Activated CD4-positive, alpha-beta memory T cell treated with anti-CD3 and anti-CD28 coated beads for 36 hours (primary cell): ENCODE data around the gene ADISSP. TPM values are rescaled to one million over a fixed set of nuclear protein-coding genes. Genes with fewer than 3 reads are reported as not detected.
A peak's percentile ranks its signal among the peaks of the same experiment; 100 is the strongest.

Experiments
- CTCF ChIA-PET: fragments of 350-600 bp; sonication (Branson Sonifier 250); formaldehyde crosslinking; loops from one replicate; lab custom pipeline; 2021; ENCODE audit warnings: antibody characterized with exemption, inconsistent platforms; lab: Charles Lee
- POLR2A ChIA-PET: fragments of 350-600 bp; sonication (Branson Sonifier 250); formaldehyde crosslinking; loops from one replicate; lab custom pipeline; 2021; ENCODE audit warnings: antibody characterized with exemption; lab: Charles Lee
- DNase-seq: peaks from one replicate; pipeline ENCODE4 v3.0.0-alpha.2; 2020
- H3K27ac Mint-ChIP-seq: one replicate; pipeline ENCODE4 v1.8.0; 2021; ENCODE audit warnings: mixed read lengths
- H3K27me3 Mint-ChIP-seq: one replicate; pipeline ENCODE4 v1.8.0; 2021; ENCODE audit warnings: mixed read lengths
- H3K36me3 Mint-ChIP-seq: one replicate; pipeline ENCODE4 v1.8.0; 2021; ENCODE audit warnings: mixed read lengths
- H3K4me1 Mint-ChIP-seq: one replicate; pipeline ENCODE4 v1.8.0; 2021; ENCODE audit warnings: low read depth, mixed read lengths
- H3K4me3 Mint-ChIP-seq: one replicate; pipeline ENCODE4 v1.8.0; 2021; ENCODE audit warnings: mild to moderate bottlenecking, mixed read lengths
- H3K9me3 Mint-ChIP-seq: one replicate; pipeline ENCODE4 v1.8.0; 2021; ENCODE audit warnings: mixed read lengths
- intact Hi-C: fragments of 100-400 bp; cut with micrococcal nuclease; formaldehyde crosslinking; loops from one replicate; pipeline ENCODE4 v1.15.1; 2023
- total RNA-seq, 2 experiments: library from RNA; stranded (reverse); gene quantifications; one replicate each; pipeline ENCODE4 v1.2.3, GENCODE V29; 2021

Gene ADISSP
- total RNA-seq, 2 experiments from 2014 or later, result 50.6 to 51.4 TPM

DNA sequence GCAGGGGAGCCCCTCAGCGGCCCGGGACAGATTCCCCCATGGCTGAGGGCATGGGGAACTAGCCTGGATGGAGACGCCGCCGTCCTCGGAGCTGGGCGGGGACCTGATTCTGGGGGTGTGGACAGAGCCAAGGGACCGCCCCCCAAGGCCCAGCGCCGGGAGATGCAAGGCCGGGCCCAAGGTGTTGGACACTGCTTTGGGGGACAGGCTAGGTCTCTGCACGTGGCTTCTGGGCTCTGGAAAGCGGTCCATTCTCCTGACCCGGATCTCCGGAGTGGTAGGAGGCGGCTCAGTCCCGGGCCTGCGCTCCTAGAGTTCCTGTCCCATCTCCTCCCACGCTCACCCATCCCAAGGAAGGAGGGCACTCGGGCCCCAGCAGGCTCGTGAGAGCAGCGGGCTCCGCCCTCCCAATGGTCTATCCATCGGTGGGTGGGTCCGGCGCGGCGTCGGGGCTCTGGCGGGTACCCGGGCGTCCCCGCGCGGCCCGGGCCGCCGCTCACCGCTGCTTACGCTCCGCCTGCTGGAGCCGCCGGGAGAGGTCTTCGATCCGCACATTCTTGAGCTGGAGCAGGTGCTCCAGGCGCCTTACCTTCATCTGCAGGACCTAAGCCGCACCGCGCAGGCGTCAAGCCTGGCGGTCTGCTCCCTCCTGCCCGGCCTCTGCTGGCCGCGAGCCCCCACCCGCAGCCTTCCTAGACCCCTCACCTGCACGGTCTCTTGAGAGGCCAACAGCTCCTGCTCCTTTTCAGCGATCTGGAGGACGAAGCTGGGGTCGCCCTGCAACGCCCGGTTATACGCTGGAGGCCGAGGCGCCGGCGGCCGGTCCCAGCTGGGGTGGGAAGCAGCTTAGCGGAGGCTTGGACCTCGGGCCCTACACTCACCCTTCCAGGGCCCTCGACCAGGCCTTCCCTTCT, 10.4 kb upstream of the ADISSP start:
- Mint-ChIP-seq H3K36me3 (no peaks in the 10 kb centered on the region), H3K4me3 (peak overlapping the region; percentile 76), H3K9me3 (no peaks in the 10 kb centered on the region), H3K27me3 (peaks cover 12% of the 10 kb centered on the region), H3K4me1 (peaks cover 31% of the 10 kb centered on the region), H3K27ac (no peak overlapping the region)
- peak; percentile 63 for DNase-seq
- ChIA-PET POLR2A (interaction anchor here (0.7 to 3.1 kb wide), 2 partner anchors 10 to 90 kb away, joined by 3 to 25 read pairs; partner anchors contain the start of gene ADISSP), CTCF (interaction anchor here (1.3 to 3.5 kb wide), 6 partner anchors 9 to 67 kb away, joined by 3 to 30 read pairs (median 7); partner anchors contain the start of genes ADISSP, AP5S1 and CENPB)
- intact Hi-C loops, result no loop called here

GRCh38 chr20:3777381-3777715, 9.8 kb upstream of the ADISSP start:
- ChIA-PET CTCF (interaction anchor here (1.7 to 3.5 kb wide), 4 partner anchors 9 to 308 kb away, joined by 4 to 30 read pairs (median 8); partner anchors contain the start of genes ADISSP and CENPB), POLR2A (interaction anchor here (3.1 kb wide), 1 partner anchor 10 kb away, joined by 25 read pairs; the partner anchor contains the start of gene ADISSP)
- no peak overlapping the region for H3K27ac Mint-ChIP-seq
- peaks cover 31% of the 10 kb centered on the region for H3K4me1 Mint-ChIP-seq
- H3K36me3 Mint-ChIP-seq, result no peaks in the 10 kb centered on the region
- DNase-seq, result no peak
- H3K4me3 Mint-ChIP-seq, result peak overlapping the region; percentile 76
- intact Hi-C loops, result no loop called here
- no peaks in the 10 kb centered on the region for H3K9me3 Mint-ChIP-seq
- H3K27me3 Mint-ChIP-seq, result peaks cover 12% of the 10 kb centered on the region

- DNase-seq, result no peak
- Mint-ChIP-seq H3K4me3 (no peak overlapping the region), H3K27ac (no peak overlapping the region), H3K27me3 (peaks cover 12% of the 10 kb centered on the region), H3K4me1 (peaks cover 18% of the 10 kb centered on the region), H3K36me3 (no peaks in the 10 kb centered on the region), H3K9me3 (no peaks in the 10 kb centered on the region)
- intact Hi-C loops, result no loop called here
- POLR2A ChIA-PET, result no interaction called here
- CTCF ChIA-PET, result interaction anchor here (0.9 to 1.7 kb wide), 2 partner anchors 25 to 310 kb away, joined by 3 to 4 read pairs; no protein-coding TSS in a partner anchor
These were observed 8.0 kb upstream of the ADISSP start for GRCh38 chr20:3775457-3776108.

GRCh38 chr20:3771552-3772058, 4.1 kb upstream of the ADISSP start:
- Mint-ChIP-seq H3K4me3 (no peak overlapping the region), H3K9me3 (no peaks in the 10 kb centered on the region), H3K27me3 (no peaks in the 10 kb centered on the region), H3K27ac (no peak overlapping the region), H3K36me3 (no peaks in the 10 kb centered on the region), H3K4me1 (peaks cover 13% of the 10 kb centered on the region)
- ChIA-PET CTCF (interaction anchor here (1.0 kb wide), 1 partner anchor 14 kb away, joined by 3 read pairs; no protein-coding TSS in a partner anchor), POLR2A (no interaction called here)
- no peak for DNase-seq
- intact Hi-C loops, result no loop called here

DNA sequence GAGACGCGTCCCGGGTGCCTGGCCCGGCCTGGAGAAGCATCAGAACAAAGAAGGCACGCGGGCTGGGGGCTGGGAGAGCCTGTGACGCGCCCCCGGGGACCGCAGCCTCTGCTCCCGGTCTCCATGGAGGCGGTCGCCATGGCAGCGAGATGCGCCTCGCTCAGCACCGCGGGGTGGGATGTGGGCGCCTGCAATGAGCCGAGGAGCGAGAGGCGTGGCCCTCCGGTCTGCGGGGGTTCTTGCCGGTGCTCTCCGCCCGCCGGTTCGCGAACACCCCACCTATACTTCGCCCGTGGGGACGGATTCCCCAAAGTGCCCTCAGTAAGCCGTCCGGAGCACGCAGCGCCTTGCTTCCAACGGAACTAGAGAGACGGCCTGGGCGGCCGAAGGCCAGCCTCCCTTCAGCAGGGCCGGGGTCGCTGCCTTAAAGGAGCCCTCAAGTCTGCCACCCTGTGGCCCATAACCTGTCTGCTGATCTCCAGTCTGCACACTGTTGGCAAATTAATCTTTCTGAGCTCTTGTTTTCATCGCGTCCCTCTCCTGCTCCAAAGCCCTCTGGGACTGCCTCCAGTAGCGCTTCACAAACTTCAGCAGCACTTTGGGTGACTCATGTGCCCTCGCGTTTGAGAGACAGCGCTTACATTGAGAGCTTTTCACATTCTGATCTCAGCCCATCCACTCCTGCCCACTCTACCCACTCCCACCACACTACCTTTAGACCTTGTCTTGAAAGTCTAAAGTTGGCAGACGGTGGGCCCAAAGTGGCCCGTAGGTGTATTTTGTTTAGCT, 983 bp upstream of the ADISSP start:
- Mint-ChIP-seq H3K36me3 (no peaks in the 10 kb centered on the region), H3K27ac (peak overlapping the region; percentile 84), H3K27me3 (no peaks in the 10 kb centered on the region), H3K4me1 (peaks cover 23% of the 10 kb centered on the region), H3K4me3 (peak overlapping the region; percentile 87), H3K9me3 (no peaks in the 10 kb centered on the region)
- DNase-seq, result peak; percentile 86
- ChIA-PET CTCF (interaction anchor here (0.7 to 3.4 kb wide), 23 partner anchors 10 to 1046 kb away, joined by 3 to 30 read pairs (median 6); partner anchors contain the start of genes AP5S1, CENPB and SPEF1), POLR2A (interaction anchor here (1.3 to 3.2 kb wide), 7 partner anchors 10 to 47 kb away, joined by 3 to 25 read pairs (median 7); partner anchors contain the start of genes CDC25B, CENPB and SPEF1)
- intact Hi-C loops, result loop anchor here (1.0 to 5.0 kb wide), 3 partner anchors 13 to 46 kb away; partner anchors contain the start of gene SPEF1

DNA sequence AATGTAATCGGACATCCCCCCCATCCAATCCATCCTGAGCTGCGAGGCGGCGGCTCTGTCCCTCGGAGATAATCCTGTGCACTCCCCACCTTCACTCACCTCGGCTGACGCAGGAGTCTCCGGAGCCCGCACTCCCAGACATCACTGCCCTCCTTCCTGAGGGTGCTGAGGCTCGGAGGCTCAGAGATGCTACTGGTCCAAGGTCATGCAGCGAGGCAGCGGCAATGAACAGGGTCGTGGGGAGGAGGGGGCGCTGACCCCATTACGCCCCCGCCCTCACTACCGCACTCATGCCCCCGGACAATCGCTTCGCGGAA, 485 bp downstream of the ADISSP start:
- H3K9me3 Mint-ChIP-seq, result no peaks in the 10 kb centered on the region
- peaks cover 23% of the 10 kb centered on the region for H3K4me1 Mint-ChIP-seq
- H3K27me3 Mint-ChIP-seq, result no peaks in the 10 kb centered on the region
- H3K36me3 Mint-ChIP-seq, result no peaks in the 10 kb centered on the region
- peak; percentile 37 for DNase-seq
- H3K4me3 Mint-ChIP-seq, result peak overlapping the region; percentile 82
- ChIA-PET POLR2A (interaction anchor here (1.7 to 3.2 kb wide), 4 partner anchors 11 to 44 kb away, joined by 7 to 25 read pairs (median 15); partner anchors contain the start of genes CDC25B and CENPB), CTCF (interaction anchor here (0.8 to 3.4 kb wide), 12 partner anchors 11 to 139 kb away, joined by 3 to 30 read pairs (median 8); partner anchors contain the start of genes AP5S1, CDC25B and CENPB)
- H3K27ac Mint-ChIP-seq, result no peak overlapping the region
- intact Hi-C loops, result loop anchor here (2.0 to 5.0 kb wide), 2 partner anchors 44 to 45 kb away; no protein-coding TSS in a partner anchor

GRCh38 chr20:3766422-3767109, 987 bp downstream of the ADISSP start:
- no peaks in the 10 kb centered on the region for H3K9me3 Mint-ChIP-seq
- intact Hi-C loops, result loop anchor here (2.0 to 5.0 kb wide), 2 partner anchors 44 kb away; no protein-coding TSS in a partner anchor
- ChIA-PET POLR2A (interaction anchor here (0.6 to 3.2 kb wide), 4 partner anchors 12 to 56 kb away, joined by 3 to 25 read pairs (median 10); partner anchors contain the start of gene CDC25B), CTCF (interaction anchor here (0.9 to 3.4 kb wide), 11 partner anchors 9 to 89 kb away, joined by 3 to 30 read pairs (median 4); partner anchors contain the start of genes AP5S1, CDC25B and CENPB)
- H3K4me3 Mint-ChIP-seq, result peak overlapping the region; percentile 82
- H3K4me1 Mint-ChIP-seq, result peaks cover 23% of the 10 kb centered on the region
- H3K27ac Mint-ChIP-seq, result no peak overlapping the region
- no peak for DNase-seq
- H3K27me3 Mint-ChIP-seq, result no peaks in the 10 kb centered on the region
- no peaks in the 10 kb centered on the region for H3K36me3 Mint-ChIP-seq

- Mint-ChIP-seq H3K27ac (no peak overlapping the region), H3K4me3 (peak overlapping the region; percentile 3), H3K27me3 (no peaks in the 10 kb centered on the region), H3K36me3 (no peaks in the 10 kb centered on the region), H3K4me1 (peaks cover 23% of the 10 kb centered on the region), H3K9me3 (no peaks in the 10 kb centered on the region)
- CTCF ChIA-PET, result interaction anchor here (0.9 to 1.8 kb wide), 6 partner anchors 12 to 55 kb away, joined by 3 to 9 read pairs (median 4); partner anchors contain the start of genes AP5S1 and CENPB
- DNase-seq, result no peak
- POLR2A ChIA-PET, result no interaction called here
- intact Hi-C loops, result loop anchor here (5.0 kb wide), 1 partner anchor 43 kb away; no protein-coding TSS in a partner anchor
These were observed 2.2 kb downstream of the ADISSP start for GRCh38 chr20:3765171-3765882.

DNA sequence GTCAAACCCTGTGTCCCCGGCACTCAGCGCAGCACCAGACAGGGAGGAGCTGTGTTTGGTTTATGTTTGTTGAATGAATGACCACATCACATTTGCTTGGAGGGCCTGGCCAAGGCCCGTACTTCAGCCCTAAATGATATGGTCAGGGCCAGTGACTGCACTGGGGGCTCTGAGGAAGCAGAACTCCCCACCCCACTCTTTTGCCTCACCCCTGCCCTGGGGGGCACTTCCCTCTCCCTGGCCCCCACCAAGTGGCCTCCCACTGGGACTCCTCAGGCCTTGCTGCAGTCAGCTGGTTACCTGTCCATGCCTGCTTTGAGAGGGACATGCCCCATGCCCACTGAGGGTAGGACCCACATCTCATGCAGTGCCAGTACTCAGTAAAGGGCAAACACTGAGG, 2.9 kb downstream of the ADISSP start:
- ChIA-PET CTCF (interaction anchor here (1.1 to 1.8 kb wide), 3 partner anchors 12 to 54 kb away, joined by 3 to 6 read pairs (median 3); no protein-coding TSS in a partner anchor), POLR2A (no interaction called here)
- no peaks in the 10 kb centered on the region for H3K9me3 Mint-ChIP-seq
- intact Hi-C loops, result loop anchor here (5.0 kb wide), 1 partner anchor 42 kb away; no protein-coding TSS in a partner anchor
- no peak for DNase-seq
- H3K27ac Mint-ChIP-seq, result no peak overlapping the region
- H3K4me1 Mint-ChIP-seq, result peaks cover 23% of the 10 kb centered on the region
- no peaks in the 10 kb centered on the region for H3K27me3 Mint-ChIP-seq
- H3K4me3 Mint-ChIP-seq, result no peak overlapping the region
- H3K36me3 Mint-ChIP-seq, result no peaks in the 10 kb centered on the region
